Measurements from ENCODE around the gene CTCFL. TPM values are rescaled to one million over a fixed set of nuclear protein-coding genes. Genes with fewer than 3 reads are reported as not detected.

CTCFL gene
- polyA plus RNA-seq, 1 donor from 2014 or later, result not detected

DNA sequence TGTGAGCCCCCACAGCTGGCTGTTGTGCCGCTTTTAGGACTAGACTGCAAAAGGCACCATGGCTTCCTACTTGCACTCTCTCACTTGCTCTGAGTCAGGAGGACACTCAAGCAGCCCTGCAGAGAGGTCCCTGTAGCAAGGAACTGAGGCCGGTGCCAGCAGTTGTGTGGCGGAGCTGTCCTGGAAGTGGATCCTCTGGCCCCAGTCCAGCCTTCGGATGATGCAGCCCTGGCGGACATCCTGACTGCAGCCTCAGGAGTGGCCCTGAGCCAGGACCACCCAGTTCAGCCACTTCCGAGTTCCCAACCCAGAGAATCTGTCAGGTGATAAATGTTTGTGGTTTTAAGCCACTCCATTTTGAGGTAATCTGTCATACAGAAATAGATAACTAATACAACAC is 17.5 kb downstream of the CTCFL start:
- Histone ChIP-seq H3F3A (ENCODE audit: insufficient read depth, low read length, poor library complexity, severe bottlenecking) (no peaks in the 10 kb centered on the region), H3K27ac (ENCODE audit: low read length) (no peak overlapping the region)
- no peak for TF ChIP-seq MXI1 (conservative IDR thresholded peaks at IDR 0.05; ENCODE audit: poor library complexity, severe bottlenecking)

DNA sequence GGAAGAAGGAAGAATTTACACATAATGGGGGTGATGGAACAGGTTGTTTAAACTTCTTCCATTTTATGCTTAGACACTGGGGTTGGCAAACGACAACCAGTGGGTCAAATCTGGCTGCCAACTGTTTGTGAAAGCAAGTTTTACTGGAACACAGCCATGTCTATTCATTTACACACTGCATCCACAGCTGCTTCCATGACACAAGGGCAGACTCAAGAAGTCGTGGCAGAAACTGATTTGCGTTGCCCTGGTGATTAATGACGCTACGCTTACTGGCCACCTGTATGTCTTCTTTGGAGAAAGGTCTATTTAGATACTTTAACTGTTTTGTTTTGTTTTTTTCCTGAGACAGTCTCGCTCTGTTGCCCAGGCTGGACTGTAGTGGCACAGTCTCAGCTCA is 19.0 kb downstream of the CTCFL start:
- Histone ChIP-seq H3K4me2 (ENCODE audit: low read length) (no peak overlapping the region), H3K36me3 (ENCODE audit: insufficient read depth, low read length) (no peaks in the 10 kb centered on the region), H3K9ac (ENCODE audit: low read length) (no peak overlapping the region), H3F3A (ENCODE audit: insufficient read depth, low read length, poor library complexity, severe bottlenecking) (no peaks in the 10 kb centered on the region), H3K9me3 (ENCODE audit: low read length) (no peaks in the 10 kb centered on the region), H2AFZ (ENCODE audit: low read depth, low read length) (no peak overlapping the region), H4K20me1 (ENCODE audit: insufficient read depth) (no peaks in the 10 kb centered on the region), H3K9me2 (ENCODE audit: insufficient read depth, low read length) (no peaks in the 10 kb centered on the region), H3K4me3 (ENCODE audit: low read length) (no peak overlapping the region), H3K27me3 (ENCODE audit: insufficient read depth, low read depth, low read length) (no peaks in the 10 kb centered on the region), H3K79me2 (replicated peaks; ENCODE audit: insufficient read depth, low read length) (no peaks in the 10 kb centered on the region), H3K27ac (ENCODE audit: low read length) (no peak overlapping the region)
- TF ChIP-seq MXI1 (conservative IDR thresholded peaks at IDR 0.05; ENCODE audit: poor library complexity, severe bottlenecking), result no peak
- no peak for TF ChIP-seq SMC3 (conservative IDR thresholded peaks at IDR 0.05; ENCODE audit: poor library complexity)
- TF ChIP-seq, protein P1, sequence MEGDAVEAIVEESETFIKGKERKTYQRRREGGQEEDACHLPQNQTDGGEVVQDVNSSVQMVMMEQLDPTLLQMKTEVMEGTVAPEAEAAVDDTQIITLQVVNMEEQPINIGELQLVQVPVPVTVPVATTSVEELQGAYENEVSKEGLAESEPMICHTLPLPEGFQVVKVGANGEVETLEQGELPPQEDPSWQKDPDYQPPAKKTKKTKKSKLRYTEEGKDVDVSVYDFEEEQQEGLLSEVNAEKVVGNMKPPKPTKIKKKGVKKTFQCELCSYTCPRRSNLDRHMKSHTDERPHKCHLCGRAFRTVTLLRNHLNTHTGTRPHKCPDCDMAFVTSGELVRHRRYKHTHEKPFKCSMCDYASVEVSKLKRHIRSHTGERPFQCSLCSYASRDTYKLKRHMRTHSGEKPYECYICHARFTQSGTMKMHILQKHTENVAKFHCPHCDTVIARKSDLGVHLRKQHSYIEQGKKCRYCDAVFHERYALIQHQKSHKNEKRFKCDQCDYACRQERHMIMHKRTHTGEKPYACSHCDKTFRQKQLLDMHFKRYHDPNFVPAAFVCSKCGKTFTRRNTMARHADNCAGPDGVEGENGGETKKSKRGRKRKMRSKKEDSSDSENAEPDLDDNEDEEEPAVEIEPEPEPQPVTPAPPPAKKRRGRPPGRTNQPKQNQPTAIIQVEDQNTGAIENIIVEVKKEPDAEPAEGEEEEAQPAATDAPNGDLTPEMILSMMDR (IDR thresholded peaks at IDR 0.05; ENCODE audit: poor library complexity, severe bottlenecking), result no peak
- TF ChIP-seq EP300 (conservative IDR thresholded peaks at IDR 0.05; ENCODE audit: poor library complexity, severe bottlenecking), result no peak

More for the DNA sequence above, 17.5 kb downstream of the CTCFL start:
- Histone ChIP-seq H3K9ac (ENCODE audit: low read length) (no peak overlapping the region), H3K36me3 (ENCODE audit: insufficient read depth, low read length) (no peaks in the 10 kb centered on the region), H3K4me3 (ENCODE audit: low read length) (no peak overlapping the region), H3K9me3 (ENCODE audit: low read length) (no peaks in the 10 kb centered on the region), H3K4me2 (ENCODE audit: low read length) (no peak overlapping the region), H4K20me1 (ENCODE audit: insufficient read depth) (no peaks in the 10 kb centered on the region), H3K79me2 (replicated peaks; ENCODE audit: insufficient read depth, low read length) (no peaks in the 10 kb centered on the region), H3K27me3 (ENCODE audit: insufficient read depth, low read depth, low read length) (no peaks in the 10 kb centered on the region), H2AFZ (ENCODE audit: low read depth, low read length) (no peak overlapping the region), H3K9me2 (ENCODE audit: insufficient read depth, low read length) (no peaks in the 10 kb centered on the region)

DNA sequence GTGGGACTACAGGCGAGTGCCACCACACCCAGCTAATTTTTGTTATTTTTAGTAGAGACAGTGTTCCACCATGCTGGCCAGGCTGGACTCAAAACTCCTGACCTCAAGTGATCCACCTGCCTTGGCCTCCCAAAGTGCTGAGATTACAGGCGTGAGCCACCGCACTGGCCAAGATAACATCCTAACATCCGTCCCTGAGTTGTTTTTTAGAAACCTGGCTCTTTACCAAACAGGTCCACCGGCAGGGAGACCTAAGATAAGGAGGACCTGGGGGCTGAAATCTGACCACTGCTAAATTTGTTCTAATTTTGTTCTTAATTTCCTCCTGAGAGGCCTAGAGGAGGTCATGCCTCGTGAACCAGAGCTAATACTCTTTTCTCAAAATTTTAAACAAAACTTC is 20.5 kb downstream of the CTCFL start:
- no peak overlapping the region for H3K9ac ChIP-seq (ENCODE audit: low read length)
- no peaks in the 10 kb centered on the region for H4K20me1 ChIP-seq (ENCODE audit: insufficient read depth)
- H3K4me2 ChIP-seq (ENCODE audit: low read length), result no peak overlapping the region
- no peak overlapping the region for H2AFZ ChIP-seq (ENCODE audit: low read depth, low read length)
- no peaks in the 10 kb centered on the region for H3K9me3 ChIP-seq (ENCODE audit: low read length)
- H3K36me3 ChIP-seq (ENCODE audit: insufficient read depth, low read length), result no peaks in the 10 kb centered on the region
- H3K9me2 ChIP-seq (ENCODE audit: insufficient read depth, low read length), result no peaks in the 10 kb centered on the region
- TF ChIP-seq, protein P2, sequence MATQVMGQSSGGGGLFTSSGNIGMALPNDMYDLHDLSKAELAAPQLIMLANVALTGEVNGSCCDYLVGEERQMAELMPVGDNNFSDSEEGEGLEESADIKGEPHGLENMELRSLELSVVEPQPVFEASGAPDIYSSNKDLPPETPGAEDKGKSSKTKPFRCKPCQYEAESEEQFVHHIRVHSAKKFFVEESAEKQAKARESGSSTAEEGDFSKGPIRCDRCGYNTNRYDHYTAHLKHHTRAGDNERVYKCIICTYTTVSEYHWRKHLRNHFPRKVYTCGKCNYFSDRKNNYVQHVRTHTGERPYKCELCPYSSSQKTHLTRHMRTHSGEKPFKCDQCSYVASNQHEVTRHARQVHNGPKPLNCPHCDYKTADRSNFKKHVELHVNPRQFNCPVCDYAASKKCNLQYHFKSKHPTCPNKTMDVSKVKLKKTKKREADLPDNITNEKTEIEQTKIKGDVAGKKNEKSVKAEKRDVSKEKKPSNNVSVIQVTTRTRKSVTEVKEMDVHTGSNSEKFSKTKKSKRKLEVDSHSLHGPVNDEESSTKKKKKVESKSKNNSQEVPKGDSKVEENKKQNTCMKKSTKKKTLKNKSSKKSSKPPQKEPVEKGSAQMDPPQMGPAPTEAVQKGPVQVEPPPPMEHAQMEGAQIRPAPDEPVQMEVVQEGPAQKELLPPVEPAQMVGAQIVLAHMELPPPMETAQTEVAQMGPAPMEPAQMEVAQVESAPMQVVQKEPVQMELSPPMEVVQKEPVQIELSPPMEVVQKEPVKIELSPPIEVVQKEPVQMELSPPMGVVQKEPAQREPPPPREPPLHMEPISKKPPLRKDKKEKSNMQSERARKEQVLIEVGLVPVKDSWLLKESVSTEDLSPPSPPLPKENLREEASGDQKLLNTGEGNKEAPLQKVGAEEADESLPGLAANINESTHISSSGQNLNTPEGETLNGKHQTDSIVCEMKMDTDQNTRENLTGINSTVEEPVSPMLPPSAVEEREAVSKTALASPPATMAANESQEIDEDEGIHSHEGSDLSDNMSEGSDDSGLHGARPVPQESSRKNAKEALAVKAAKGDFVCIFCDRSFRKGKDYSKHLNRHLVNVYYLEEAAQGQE (IDR thresholded peaks at IDR 0.05; ENCODE audit: borderline replicate concordance), result no peak
- TF ChIP-seq EZH2 (IDR thresholded peaks at IDR 0.05; ENCODE audit: borderline replicate concordance, insufficient read depth, low read length, poor library complexity, severe bottlenecking) (no peak), MXI1 (conservative IDR thresholded peaks at IDR 0.05; ENCODE audit: poor library complexity, severe bottlenecking) (no peak), SMC3 (conservative IDR thresholded peaks at IDR 0.05; ENCODE audit: poor library complexity) (no peak), POLR2AphosphoS5 (IDR thresholded peaks at IDR 0.05) (no peak)
- TF ChIP-seq, protein P1 (IDR thresholded peaks at IDR 0.05; ENCODE audit: poor library complexity, severe bottlenecking), result no peak
- H3K79me2 ChIP-seq (replicated peaks; ENCODE audit: insufficient read depth, low read length), result no peaks in the 10 kb centered on the region
- no peaks in the 10 kb centered on the region for H3F3A ChIP-seq (ENCODE audit: insufficient read depth, low read length, poor library complexity, severe bottlenecking)
- no peak overlapping the region for H3K27ac ChIP-seq (ENCODE audit: low read length)
- H3K27me3 ChIP-seq (ENCODE audit: insufficient read depth, low read depth, low read length), result no peaks in the 10 kb centered on the region
- H3K4me3 ChIP-seq (ENCODE audit: low read length), result no peak overlapping the region

Measured in neural cell (in vitro differentiated cells).